Spleen (tissue), 7 donors: ENCODE measurements around the gene QDPR.

Experiments used
- POLR2A ChIP-seq, 3 donors: fragments of 450-650 bp; IDR thresholded peaks; one replicate each; pipeline ENCODE4 v1.5.1; 2017; ENCODE audit warnings: antibody characterized with exemption in 3 of 3, mild to moderate bottlenecking in 1 of 3
- TF ChIP-seq, protein P1 (sequence below), 11 experiments: fragments of 200-600 bp in 7 of 11; fragments of 450-650 bp in 4 of 11; sonication (generic) in 4 of 11; IDR thresholded peaks in 8 of 11; conservative IDR thresholded peaks in 3 of 11; 1 replicate in 7 of 11; 2 replicates in 4 of 11; pipeline versions ENCODE4 v1.4.0 to v1.8.0; 2016 to 2021; ENCODE audit warnings: antibody characterized with exemption in 11 of 11, inconsistent platforms in 4 of 11, mild to moderate bottlenecking in 1 of 11
- donor health status: DM: no; HTN: no; CAD: no; lungs with moderate emphysema.
- donor health status: DM: no; HTN: no; CAD: no.
- donor health status: DM: no; HTN: no; CAD: no.

- TF ChIP-seq, protein P1, sequence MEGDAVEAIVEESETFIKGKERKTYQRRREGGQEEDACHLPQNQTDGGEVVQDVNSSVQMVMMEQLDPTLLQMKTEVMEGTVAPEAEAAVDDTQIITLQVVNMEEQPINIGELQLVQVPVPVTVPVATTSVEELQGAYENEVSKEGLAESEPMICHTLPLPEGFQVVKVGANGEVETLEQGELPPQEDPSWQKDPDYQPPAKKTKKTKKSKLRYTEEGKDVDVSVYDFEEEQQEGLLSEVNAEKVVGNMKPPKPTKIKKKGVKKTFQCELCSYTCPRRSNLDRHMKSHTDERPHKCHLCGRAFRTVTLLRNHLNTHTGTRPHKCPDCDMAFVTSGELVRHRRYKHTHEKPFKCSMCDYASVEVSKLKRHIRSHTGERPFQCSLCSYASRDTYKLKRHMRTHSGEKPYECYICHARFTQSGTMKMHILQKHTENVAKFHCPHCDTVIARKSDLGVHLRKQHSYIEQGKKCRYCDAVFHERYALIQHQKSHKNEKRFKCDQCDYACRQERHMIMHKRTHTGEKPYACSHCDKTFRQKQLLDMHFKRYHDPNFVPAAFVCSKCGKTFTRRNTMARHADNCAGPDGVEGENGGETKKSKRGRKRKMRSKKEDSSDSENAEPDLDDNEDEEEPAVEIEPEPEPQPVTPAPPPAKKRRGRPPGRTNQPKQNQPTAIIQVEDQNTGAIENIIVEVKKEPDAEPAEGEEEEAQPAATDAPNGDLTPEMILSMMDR (IDR thresholded peaks at IDR 0.05 in 8 of 11, conservative IDR thresholded peaks at IDR 0.05 in 3 of 11), result no peak
- no peak for TF ChIP-seq POLR2A (IDR thresholded peaks at IDR 0.05)
These were observed 18.3 kb downstream of the QDPR start for GRCh38 chr4:17493619-17494018.
